HCEC 1CT (cell line): Measurements from ENCODE around the gene SCFD2.
A peak's percentile ranks its signal among the peaks of the same experiment; 100 is the strongest.
"Not testable (repeated sequence)": the region's sequence is repeated elsewhere in the genome, so short reads cannot be mapped to it uniquely, and the experiment has no call there.

ENCODE experiments used
- DNase-seq: peaks from one replicate; pipeline ENCODE4 v3.0.0-alpha.2; 2017

Gene SCFD2

DNA sequence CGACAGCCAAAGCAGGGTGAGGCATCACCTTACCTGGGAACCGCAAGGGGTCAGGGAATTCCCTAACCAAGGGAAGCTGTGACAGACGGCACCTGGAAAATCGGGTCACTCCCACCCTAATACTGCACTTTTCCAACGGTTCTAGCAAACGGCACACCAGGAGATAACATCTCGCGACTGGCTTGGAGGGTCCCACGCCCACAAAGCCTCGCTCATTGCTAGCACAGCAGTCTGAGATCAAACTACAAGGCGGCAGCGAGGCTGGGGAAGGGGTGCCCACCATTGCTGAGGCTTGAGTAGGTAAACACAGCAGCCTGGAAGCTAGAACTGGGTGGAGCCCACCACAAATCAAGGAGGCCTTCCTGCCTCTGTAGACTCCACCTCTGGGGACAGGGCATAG is 25.7 kb downstream of the SCFD2 start:
- not testable (repeated sequence) for DNase-seq

DNA sequence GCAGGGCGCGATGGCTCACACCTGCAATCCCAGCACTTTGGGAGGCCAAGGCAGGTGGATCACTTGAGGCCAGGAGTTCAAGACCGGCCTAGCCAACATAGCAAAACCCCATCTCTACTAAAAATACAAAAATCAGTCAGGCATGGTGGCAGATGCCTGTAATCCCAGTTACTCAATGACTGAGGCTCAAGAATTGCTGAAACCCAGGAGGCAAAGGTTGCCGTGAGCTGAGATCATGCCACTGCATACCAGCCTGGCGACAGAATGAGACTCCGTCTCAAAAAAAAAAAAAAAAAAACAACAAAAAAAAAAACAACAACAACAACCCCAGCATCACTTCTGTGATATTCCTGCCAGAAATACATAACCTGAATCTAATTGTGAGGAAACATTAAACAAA is 30.9 kb downstream of the SCFD2 start:
- not testable (repeated sequence) for DNase-seq

DNA sequence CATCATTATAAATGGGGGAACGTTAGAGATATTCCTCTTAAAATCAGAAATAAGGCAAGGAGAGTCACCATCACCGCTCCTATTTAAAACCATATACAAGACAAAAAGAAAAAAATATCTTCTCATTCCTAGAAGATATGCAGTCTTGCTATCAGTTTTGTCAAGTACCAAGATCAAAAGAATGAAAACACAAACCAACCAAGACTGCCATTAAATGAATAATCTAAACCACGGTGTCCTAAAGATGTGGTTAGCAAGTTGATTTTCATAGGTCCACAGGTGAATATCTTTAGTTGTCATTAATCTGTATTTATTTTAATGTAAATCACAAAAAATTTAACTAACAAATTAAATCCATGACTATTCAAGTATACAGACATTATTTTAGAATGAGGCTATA is 39.3 kb downstream of the SCFD2 start:
- no peak for DNase-seq

GRCh38 chr4:53322696-53323095 is 43.2 kb downstream of the SCFD2 start:
- no peak for DNase-seq

GRCh38 chr4:53321984-53322289 is 43.9 kb downstream of the SCFD2 start:
- DNase-seq = no peak

DNA sequence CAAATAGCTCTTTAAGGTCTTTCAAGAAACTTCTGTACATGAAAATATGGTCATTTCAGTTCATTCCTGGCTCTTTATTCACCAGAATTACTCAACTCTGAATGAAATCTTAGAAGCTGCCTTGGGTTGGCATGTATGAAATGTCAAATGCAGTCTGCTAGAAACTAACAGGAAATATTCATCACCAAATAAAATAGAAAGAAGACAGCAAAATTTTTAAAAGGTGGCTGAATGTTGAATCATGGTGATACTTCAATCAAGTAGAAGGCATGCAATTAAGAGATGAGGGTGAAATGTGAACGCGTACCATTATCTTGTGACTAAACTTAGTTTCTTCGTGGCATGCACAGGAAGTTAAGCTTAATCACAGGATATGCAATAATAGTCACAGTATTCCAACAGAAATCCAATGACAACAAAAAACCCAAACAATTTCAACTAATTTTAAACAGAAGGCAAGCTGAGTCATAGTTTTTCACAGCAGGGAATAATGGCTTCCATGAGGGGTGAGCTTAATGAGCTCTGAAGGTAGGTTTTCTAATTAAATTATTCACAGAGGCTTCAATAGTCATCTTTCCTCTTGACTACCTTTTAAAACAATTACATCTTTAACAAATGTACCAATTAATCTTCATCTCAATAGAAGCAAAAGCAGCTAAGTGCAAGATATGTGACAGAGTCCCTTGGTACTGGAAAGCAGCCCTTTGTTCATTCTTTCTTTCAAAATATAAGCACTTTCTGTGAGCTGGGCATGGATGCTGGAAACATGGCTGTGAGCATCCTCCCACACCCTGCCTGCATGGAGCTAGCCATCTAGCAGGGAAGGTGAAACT is 44.5 kb downstream of the SCFD2 start:
- DNase-seq = peak; percentile 80

GRCh38 chr4:53315300-53315699 is 50.6 kb downstream of the SCFD2 start:
- no peak for DNase-seq

DNA sequence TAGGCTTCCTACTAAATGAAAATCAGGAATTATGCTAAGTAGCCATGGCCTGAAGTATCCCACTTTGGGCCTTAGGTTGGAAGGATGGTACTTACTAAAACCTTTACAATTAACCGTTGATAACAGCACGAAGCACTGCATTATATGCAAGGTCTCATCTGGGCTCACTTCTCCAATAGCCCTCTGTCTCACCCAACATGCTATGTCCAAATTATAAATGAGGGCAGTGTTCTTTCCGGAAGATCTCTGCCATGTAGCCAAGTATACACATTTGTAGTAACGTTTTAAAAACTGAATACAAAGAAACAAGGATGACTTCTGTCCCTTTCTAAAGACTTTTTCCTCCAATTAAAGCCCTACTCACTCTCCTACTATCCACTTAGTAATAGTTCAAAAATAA is 51.6 kb downstream of the SCFD2 start:
- DNase-seq = no peak

- DNase-seq = peak; percentile 15
These were observed 52.4 kb downstream of the SCFD2 start for GRCh38 chr4:53313510-53313909.

DNA sequence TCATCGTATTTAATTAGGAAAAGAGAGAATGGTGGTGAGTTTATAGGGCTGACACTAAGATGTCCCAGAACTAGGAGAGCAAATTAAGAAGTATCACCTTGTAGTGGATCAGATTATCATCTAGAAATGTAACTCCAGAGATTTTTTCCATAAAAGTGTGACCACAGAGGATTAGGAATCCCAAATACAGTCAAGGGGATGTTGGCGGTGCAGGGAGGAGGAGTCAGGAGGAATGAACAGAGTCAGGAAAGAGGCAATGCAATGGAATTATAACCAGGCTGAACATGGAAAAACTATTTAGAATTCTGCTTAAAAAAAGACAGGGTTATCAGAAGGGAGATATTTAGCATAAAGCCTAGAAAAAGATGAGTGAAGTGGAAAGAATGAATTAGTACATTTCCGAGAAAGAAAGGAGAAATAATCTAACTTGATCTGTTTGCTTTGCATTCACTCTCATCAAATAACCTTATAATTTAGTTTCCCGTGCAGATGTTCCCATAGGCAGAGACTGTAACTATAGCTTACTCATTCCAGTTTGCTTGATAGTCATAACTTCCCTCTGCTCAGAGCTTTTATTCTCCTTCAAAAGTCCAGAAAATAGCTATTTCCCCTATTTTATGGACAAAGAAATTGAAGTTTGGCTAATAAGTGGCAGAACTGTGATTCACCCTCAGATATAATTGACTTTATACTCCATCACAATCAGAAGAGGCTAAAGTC is 56.4 kb downstream of the SCFD2 start:
- DNase-seq = no peak

GRCh38 chr4:53307819-53308780 is 57.8 kb downstream of the SCFD2 start:
- no peak for DNase-seq

DNA sequence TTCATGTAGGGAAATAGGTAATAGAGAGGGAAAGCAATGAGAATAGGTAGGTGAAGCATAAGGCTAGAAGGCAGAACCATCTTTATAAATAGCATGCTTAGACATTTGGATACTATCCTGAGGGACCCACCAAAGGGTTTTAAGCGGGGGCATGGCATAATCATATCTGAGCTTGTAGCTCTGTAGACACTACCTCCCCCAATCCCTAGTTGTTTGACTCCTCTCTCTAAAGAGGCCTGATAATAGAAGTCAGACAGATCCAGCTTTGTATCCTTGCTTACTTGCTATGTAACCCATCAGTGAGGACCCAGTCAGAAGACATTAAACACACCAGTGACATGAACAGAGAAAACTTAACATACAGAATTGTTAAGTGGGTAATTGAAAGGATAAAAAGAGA is 58.7 kb downstream of the SCFD2 start:
- no peak for DNase-seq

DNA sequence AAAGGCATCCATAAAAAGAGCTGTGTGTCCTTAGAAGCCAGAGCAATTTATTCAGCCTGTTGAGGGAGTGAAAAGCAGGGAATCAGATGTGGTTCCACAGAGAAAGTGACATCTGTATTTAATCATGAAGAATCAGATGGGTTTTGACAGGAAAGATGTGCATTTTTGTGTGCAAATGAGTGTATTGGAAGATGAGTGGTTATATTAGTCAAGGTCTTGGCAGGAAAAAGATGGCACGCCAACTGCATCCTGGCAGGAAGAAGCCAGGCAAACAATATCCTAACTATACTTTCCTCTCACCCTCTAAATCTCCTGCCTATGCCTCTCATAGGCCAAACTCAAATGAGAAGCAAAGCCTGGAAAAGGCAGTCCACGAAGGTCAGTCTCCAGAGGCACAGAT is 59.1 kb downstream of the SCFD2 start:
- DNase-seq = peak; percentile 55

GRCh38 chr4:53292209-53292608 is 73.7 kb downstream of the SCFD2 start:
- DNase-seq = not testable (repeated sequence)

GRCh38 chr4:53281438-53281837 is 84.4 kb downstream of the SCFD2 start:
- DNase-seq = peak; percentile 3

DNA sequence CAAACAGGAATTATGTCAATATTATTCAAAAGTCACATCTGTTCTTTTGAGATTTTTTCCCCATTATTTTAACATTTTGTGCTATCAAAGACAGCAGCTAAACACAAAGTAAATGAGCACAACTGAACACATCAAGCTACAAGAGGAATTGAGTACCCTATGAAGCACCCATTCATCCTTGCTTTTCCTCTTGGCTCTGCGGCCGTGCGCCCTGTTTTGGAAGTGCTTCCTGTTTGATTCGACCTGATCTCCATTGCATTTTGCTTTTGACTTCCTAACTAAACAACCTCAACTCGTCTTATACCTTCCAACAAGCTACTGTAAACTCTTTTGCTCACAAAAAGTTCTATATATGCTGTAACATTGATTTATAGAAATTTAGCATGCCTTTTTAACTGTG is 85.0 kb downstream of the SCFD2 start:
- DNase-seq = no peak

DNA sequence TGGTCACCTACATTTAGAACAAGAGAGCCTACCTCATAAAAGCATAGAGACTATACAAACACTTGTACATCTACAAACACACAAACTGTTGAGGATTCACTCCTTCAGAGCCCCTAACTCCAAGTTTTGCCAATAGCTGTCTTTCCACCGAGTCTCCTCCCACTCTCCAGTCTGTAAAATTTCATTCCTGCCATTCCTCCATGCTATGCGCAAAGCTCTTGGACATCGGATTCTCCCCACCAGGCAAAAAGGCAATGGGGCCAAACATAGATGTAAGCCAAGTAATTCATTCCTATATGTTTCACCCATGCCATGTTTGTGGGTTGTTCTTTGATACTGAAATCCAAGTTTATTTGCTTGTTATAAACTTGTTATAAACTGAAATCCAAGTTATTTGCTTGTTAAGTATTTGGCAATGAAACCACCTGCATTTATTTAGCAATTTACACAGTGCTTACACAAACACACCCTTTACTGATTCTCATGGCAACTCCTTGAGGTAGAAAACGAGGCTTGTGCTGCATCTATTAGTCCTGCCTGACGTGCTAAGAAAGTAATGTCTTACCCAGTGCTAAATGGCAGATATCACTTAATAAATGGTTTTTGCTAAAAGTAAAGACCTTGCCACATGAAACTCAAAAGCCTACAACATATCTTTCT is 91.1 kb downstream of the SCFD2 start:
- no peak for DNase-seq

DNA sequence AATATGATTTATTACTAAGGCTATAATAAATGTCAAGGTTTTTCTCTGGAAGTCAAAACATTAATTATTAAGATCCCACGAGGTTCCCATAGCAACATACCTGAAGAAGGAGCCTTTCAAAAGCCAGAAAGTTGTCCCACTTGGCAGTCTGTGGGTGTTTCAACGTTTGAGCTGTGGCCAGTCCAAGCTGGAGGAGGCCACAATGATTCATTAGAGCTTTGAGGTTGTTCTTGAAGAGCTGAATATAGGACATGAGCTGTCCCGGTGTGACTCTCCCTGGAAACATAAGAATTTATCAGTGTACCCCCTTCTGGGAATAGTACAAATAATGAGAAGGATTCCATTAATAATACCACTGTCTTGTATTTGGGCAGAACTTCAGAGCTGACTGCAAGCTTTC is 92.1 kb downstream of the SCFD2 start:
- peak; percentile 6 for DNase-seq

DNA sequence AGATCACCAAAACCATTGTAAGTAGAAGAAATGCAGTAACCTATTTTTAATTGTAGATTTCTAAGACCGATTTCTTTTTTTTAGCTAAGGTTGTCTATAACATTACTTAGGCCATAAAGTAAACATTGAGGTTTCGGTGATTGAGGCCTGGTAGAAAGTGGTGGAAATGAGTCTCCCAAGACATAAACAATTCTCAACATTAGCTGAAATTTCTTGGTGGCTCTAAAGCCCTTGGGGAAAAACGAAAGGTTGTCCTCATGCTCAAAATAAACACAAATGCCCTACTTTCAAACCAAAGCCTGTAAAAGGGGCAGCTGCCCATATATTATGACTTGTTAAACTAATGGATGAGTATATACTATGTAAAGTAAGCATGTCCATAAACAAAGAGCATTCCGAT is 98.8 kb downstream of the SCFD2 start:
- DNase-seq = peak; percentile 5

- DNase-seq = not testable (repeated sequence)
These were observed 109.9 kb downstream of the SCFD2 start for GRCh38 chr4:53255986-53256385.

- DNase-seq = no peak
These were observed 125.3 kb downstream of the SCFD2 start for GRCh38 chr4:53240573-53240972.

GRCh38 chr4:53238352-53238751 is 127.5 kb downstream of the SCFD2 start:
- DNase-seq = not testable (repeated sequence)

DNA sequence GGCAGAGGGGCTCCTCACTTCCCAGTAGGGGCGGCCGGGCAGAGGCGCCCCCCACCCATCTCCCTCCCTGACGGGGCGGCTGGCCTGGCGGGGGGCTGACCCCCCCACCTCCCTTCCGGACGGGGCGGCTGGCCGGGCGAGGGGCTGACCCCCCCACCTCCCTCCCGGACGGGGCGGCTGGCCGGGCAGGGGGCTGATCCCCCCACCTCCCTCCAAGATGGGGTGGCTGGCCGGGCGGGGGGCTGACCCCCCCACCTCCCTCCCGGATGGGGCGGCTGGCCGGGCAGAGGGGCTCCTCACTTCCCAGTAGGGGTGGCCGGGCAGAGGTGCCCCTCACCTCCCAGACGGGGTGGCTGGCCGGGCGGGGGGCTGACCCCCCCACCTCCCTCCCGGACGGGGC is 128.1 kb downstream of the SCFD2 start:
- DNase-seq = not testable (repeated sequence)
